ENCODE data around the gene SMARCAD1.

DNA sequence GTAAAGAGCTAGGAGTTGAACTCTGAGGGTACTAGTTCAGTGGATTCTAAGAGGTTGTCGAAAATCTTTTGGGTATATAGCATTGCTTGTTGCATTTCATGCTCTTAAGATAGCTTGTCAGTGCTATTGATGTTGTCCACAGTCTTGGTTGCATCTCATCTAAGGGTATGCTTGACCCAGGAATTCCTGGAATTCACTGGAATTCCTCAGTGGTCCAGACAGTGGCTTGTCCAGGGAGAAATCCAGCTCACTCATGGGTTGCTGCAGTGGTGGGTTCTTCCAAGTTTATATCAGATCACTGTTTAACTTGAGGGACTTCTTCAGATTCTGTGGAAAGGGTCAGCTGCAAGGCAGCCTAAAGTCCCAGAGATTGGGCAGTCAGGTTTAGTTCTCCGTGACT, 29.8 kb upstream of the SMARCAD1 start:
- TF ChIP-seq, protein P1, sequence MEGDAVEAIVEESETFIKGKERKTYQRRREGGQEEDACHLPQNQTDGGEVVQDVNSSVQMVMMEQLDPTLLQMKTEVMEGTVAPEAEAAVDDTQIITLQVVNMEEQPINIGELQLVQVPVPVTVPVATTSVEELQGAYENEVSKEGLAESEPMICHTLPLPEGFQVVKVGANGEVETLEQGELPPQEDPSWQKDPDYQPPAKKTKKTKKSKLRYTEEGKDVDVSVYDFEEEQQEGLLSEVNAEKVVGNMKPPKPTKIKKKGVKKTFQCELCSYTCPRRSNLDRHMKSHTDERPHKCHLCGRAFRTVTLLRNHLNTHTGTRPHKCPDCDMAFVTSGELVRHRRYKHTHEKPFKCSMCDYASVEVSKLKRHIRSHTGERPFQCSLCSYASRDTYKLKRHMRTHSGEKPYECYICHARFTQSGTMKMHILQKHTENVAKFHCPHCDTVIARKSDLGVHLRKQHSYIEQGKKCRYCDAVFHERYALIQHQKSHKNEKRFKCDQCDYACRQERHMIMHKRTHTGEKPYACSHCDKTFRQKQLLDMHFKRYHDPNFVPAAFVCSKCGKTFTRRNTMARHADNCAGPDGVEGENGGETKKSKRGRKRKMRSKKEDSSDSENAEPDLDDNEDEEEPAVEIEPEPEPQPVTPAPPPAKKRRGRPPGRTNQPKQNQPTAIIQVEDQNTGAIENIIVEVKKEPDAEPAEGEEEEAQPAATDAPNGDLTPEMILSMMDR (IDR thresholded peaks at IDR 0.05; ENCODE audit: low read depth, low read length, missing input control), result no peak
- TF ChIP-seq, protein P2, sequence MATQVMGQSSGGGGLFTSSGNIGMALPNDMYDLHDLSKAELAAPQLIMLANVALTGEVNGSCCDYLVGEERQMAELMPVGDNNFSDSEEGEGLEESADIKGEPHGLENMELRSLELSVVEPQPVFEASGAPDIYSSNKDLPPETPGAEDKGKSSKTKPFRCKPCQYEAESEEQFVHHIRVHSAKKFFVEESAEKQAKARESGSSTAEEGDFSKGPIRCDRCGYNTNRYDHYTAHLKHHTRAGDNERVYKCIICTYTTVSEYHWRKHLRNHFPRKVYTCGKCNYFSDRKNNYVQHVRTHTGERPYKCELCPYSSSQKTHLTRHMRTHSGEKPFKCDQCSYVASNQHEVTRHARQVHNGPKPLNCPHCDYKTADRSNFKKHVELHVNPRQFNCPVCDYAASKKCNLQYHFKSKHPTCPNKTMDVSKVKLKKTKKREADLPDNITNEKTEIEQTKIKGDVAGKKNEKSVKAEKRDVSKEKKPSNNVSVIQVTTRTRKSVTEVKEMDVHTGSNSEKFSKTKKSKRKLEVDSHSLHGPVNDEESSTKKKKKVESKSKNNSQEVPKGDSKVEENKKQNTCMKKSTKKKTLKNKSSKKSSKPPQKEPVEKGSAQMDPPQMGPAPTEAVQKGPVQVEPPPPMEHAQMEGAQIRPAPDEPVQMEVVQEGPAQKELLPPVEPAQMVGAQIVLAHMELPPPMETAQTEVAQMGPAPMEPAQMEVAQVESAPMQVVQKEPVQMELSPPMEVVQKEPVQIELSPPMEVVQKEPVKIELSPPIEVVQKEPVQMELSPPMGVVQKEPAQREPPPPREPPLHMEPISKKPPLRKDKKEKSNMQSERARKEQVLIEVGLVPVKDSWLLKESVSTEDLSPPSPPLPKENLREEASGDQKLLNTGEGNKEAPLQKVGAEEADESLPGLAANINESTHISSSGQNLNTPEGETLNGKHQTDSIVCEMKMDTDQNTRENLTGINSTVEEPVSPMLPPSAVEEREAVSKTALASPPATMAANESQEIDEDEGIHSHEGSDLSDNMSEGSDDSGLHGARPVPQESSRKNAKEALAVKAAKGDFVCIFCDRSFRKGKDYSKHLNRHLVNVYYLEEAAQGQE (IDR thresholded peaks at IDR 0.05), result no peak
- TF ChIP-seq, protein P3, sequence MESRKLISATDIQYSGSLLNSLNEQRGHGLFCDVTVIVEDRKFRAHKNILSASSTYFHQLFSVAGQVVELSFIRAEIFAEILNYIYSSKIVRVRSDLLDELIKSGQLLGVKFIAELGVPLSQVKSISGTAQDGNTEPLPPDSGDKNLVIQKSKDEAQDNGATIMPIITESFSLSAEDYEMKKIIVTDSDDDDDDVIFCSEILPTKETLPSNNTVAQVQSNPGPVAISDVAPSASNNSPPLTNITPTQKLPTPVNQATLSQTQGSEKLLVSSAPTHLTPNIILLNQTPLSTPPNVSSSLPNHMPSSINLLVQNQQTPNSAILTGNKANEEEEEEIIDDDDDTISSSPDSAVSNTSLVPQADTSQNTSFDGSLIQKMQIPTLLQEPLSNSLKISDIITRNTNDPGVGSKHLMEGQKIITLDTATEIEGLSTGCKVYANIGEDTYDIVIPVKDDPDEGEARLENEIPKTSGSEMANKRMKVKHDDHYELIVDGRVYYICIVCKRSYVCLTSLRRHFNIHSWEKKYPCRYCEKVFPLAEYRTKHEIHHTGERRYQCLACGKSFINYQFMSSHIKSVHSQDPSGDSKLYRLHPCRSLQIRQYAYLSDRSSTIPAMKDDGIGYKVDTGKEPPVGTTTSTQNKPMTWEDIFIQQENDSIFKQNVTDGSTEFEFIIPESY (IDR thresholded peaks at IDR 0.05), result no peak
- TF ChIP-seq JUND (IDR thresholded peaks at IDR 0.05) (no peak), RAD21 (IDR thresholded peaks at IDR 0.05) (no peak)

Data from liver (tissue), 3 donors.